ENCODE results near the gene SLC43A3.

DNA sequence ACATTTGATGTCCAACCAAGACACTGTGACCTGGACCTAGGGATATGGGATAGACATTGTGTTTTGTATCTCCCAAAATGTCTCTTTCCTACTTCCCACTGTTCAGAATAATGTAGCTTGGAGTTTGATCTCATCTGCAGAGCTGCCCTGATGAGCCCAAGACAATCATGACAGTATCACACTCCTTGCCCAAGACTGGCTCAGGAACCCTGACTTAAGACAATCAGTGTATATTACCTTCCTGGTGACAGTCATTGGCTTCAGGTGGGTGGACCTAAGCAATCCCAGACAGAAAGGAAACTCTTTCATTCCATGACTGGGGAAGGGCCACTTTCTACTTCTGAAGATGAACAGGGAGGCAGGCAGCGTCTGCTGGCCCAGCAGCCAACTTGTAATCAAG is 19.1 kb upstream of the SLC43A3 start:
- TF ChIP-seq, protein P1, sequence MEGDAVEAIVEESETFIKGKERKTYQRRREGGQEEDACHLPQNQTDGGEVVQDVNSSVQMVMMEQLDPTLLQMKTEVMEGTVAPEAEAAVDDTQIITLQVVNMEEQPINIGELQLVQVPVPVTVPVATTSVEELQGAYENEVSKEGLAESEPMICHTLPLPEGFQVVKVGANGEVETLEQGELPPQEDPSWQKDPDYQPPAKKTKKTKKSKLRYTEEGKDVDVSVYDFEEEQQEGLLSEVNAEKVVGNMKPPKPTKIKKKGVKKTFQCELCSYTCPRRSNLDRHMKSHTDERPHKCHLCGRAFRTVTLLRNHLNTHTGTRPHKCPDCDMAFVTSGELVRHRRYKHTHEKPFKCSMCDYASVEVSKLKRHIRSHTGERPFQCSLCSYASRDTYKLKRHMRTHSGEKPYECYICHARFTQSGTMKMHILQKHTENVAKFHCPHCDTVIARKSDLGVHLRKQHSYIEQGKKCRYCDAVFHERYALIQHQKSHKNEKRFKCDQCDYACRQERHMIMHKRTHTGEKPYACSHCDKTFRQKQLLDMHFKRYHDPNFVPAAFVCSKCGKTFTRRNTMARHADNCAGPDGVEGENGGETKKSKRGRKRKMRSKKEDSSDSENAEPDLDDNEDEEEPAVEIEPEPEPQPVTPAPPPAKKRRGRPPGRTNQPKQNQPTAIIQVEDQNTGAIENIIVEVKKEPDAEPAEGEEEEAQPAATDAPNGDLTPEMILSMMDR (IDR thresholded peaks at IDR 0.05): no peak
- no peak for TF ChIP-seq POLR2A (IDR thresholded peaks at IDR 0.05)

All from ovary (tissue), 3 donors.